Fibroblast of lung (primary cell): ENCODE measurements around the gene G6PC2.

ENCODE experiments used
- EZH2 ChIP-seq: IDR thresholded peaks from 2 replicates; pipeline ENCODE4 v1.5.1; 2012; ENCODE audit warnings: low read length, control low read depth, mild to moderate bottlenecking; ENCODE audit errors: missing control alignments
- TF ChIP-seq, protein P1 (sequence below), 2 donors: IDR thresholded peaks in 1 of 2; conservative IDR thresholded peaks in 1 of 2; 1 replicate in 1 of 2; 2 replicates in 1 of 2; pipeline ENCODE4 v1.5.1; 2011 to 2012; ENCODE audit warnings: low read length in 2 of 2, control low read depth in 1 of 2, inconsistent platforms in 1 of 2, low read depth in 1 of 2, mild to moderate bottlenecking in 1 of 2

DNA sequence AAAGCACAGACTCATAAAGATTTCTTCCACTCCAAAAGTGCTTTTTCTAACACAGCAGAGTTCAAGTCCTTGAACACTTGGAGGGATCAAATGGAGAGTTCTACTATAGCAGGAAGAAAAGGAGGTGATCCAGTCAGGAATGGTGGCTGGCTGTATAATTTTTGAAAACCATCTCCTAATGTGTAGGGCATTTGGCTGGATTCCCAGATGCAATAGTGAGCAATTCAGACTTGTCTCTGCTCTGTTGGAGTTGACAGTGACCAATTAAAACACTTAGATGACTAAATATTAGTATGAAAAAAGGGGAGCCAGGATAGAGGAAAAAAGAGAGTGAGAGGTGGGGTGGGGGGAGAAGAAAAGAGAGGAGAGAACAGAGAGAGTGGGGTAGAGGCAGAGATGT is 5.3 kb upstream of the G6PC2 start:
- TF ChIP-seq, protein P1, sequence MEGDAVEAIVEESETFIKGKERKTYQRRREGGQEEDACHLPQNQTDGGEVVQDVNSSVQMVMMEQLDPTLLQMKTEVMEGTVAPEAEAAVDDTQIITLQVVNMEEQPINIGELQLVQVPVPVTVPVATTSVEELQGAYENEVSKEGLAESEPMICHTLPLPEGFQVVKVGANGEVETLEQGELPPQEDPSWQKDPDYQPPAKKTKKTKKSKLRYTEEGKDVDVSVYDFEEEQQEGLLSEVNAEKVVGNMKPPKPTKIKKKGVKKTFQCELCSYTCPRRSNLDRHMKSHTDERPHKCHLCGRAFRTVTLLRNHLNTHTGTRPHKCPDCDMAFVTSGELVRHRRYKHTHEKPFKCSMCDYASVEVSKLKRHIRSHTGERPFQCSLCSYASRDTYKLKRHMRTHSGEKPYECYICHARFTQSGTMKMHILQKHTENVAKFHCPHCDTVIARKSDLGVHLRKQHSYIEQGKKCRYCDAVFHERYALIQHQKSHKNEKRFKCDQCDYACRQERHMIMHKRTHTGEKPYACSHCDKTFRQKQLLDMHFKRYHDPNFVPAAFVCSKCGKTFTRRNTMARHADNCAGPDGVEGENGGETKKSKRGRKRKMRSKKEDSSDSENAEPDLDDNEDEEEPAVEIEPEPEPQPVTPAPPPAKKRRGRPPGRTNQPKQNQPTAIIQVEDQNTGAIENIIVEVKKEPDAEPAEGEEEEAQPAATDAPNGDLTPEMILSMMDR (conservative IDR thresholded peaks at IDR 0.05 in 1 of 2, IDR thresholded peaks at IDR 0.05 in 1 of 2; ENCODE audit: low read depth in 1 of 2, low read length in 2 of 2), result no peak
- no peak for TF ChIP-seq EZH2
